ENCODE data around the gene EIF1AX. TPM values are rescaled to one million over a fixed set of nuclear protein-coding genes. Genes with fewer than 3 reads are reported as not detected.

Gene EIF1AX
- total and polyA plus RNA-seq, 10 donors: 23.0 to 75.9 (median 37.2) TPM

DNA sequence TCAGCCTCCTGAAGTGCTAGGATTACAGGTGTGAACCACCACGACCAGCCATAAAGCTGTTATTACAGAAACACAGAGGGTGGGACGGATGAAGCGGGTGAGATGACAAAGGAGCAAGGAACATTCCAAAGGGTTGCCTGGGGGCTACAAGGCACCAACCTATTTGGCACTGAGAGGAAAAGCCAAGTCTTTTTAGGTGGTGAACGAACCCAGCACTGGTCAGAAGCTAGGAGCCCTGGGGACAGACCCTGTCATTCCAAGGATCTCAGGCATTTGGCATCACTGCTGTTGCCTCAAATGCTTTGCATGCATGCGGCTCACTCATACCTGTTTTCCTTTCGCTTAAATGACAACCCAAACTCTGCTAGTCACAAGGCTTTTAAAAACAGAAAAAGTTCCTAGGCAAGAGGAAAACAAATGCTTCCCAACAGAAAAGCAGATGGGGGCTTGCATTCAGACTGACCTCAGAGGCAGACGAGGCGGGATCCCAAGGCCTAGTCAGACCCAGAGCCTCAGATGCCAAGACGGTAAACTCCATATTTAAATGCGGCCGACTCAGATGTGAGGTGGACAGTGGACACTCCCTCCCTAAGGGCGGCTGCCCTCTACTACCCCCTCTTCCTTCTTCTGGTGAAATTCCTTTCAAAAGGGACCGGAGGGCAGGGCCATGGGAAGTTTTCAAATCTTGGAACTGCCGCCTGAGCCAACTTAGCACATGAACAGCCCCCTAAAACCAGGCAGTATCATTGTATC, 29.4 kb downstream of the EIF1AX start:
- Histone ChIP-seq H3K36me3 (no peaks in the 10 kb centered on the region), H3K4me1 (peaks cover 0 to 15% (median 6%) of the 10 kb centered on the region in 6 donors), H3K4me3 (no peak overlapping the region), H3K27ac (no peak overlapping the region), H3K9me3 (no peaks in the 10 kb centered on the region), H3K27me3 (replicated peaks in 1 of 7) (peaks cover 0 to 21% (median 15%) of the 10 kb centered on the region in 7 donors)
- no peak for DNase-seq
- intact Hi-C loops (cut with DNase I; ENCODE audit: low total_unique reads): no loop called here
- TF ChIP-seq POLR2AphosphoS5 (IDR thresholded peaks at IDR 0.05): no peak
- TF ChIP-seq POLR2A (IDR thresholded peaks at IDR 0.05): no peak
- TF ChIP-seq, protein P1, sequence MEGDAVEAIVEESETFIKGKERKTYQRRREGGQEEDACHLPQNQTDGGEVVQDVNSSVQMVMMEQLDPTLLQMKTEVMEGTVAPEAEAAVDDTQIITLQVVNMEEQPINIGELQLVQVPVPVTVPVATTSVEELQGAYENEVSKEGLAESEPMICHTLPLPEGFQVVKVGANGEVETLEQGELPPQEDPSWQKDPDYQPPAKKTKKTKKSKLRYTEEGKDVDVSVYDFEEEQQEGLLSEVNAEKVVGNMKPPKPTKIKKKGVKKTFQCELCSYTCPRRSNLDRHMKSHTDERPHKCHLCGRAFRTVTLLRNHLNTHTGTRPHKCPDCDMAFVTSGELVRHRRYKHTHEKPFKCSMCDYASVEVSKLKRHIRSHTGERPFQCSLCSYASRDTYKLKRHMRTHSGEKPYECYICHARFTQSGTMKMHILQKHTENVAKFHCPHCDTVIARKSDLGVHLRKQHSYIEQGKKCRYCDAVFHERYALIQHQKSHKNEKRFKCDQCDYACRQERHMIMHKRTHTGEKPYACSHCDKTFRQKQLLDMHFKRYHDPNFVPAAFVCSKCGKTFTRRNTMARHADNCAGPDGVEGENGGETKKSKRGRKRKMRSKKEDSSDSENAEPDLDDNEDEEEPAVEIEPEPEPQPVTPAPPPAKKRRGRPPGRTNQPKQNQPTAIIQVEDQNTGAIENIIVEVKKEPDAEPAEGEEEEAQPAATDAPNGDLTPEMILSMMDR (IDR thresholded peaks at IDR 0.05 in 8 of 11, conservative IDR thresholded peaks at IDR 0.05 in 3 of 11): no peak
- WGBS, 5 donors: 83 to 92% (median 89%) methylated on average over 12 to 14 of the region's 14 CpGs

DNA sequence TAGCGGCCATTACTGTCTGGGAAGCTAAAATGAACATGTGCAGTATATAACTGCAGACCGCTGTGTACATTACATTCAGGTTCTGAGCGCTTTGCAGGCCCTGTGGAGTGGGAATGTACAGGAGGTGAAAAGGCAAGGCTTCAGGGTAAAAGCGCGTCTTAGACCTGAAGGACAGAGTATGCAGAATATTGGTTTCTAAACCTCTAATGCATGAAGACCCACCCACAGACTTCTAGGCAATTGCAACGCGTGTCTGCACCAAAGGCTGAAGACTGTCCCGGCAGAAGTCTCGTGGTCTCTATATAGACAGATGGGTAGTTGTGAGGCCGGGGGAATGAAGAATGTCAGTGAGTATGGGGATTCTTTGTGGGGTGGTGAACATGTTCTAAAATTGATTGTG, 30.4 kb downstream of the EIF1AX start:
- H3K4me3 ChIP-seq: no peak overlapping the region
- H3K27ac ChIP-seq: no peak overlapping the region
- 92 to 99% (median 93%) methylated on average over 8 to 10 of the region's 10 CpGs for WGBS, 5 donors
- H3K4me1 ChIP-seq: peaks cover 0 to 7% (median 3%) of the 10 kb centered on the region in 6 donors
- H3K9me3 ChIP-seq: no peaks in the 10 kb centered on the region
- TF ChIP-seq POLR2AphosphoS5 (IDR thresholded peaks at IDR 0.05): no peak
- no peak for TF ChIP-seq POLR2A (IDR thresholded peaks at IDR 0.05)
- TF ChIP-seq, protein P1 (IDR thresholded peaks at IDR 0.05 in 8 of 11, conservative IDR thresholded peaks at IDR 0.05 in 3 of 11): no peak
- intact Hi-C loops (cut with DNase I; ENCODE audit: low total_unique reads): no loop called here
- H3K36me3 ChIP-seq: no peaks in the 10 kb centered on the region
- no peak for DNase-seq
- peaks cover 0 to 12% (median 6%) of the 10 kb centered on the region in 7 donors for H3K27me3 ChIP-seq (replicated peaks in 1 of 7)

DNA sequence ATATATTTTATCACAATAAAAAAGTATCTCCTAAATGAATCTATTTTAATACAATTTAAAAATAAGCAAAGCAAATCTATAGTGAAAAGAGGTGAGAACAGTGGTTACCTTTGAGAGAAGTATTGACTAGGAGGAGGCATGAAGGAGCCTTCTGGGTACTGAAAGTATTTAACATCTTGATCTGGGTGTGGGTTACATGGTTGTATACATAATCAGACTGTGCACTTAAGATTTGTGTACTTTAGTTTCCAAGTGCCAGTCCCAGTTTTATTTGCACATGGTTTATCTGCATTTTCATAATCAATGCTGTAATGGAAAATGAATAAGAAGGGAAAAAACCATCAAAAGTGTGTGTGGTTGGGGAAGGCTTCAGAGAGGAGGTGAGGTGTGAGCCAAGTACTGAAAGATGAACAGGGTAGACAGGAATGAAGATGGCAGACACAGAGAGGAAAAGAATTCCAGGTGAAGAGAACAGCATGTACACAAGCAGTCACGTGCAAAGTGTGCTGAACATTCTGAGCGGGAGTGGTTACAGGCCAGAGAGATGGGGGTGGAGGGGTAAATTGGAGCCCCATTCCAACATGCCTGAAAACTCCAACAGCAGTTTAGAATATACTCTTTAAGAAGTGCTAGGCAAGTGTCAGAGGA, 39.6 kb downstream of the EIF1AX start:
- DNase-seq: no peak
- Histone ChIP-seq H3K27ac (no peak overlapping the region), H3K36me3 (no peaks in the 10 kb centered on the region), H3K27me3 (replicated peaks in 1 of 7) (peaks cover 0 to 4% (median 0%) of the 10 kb centered on the region in 7 donors), H3K4me3 (no peak overlapping the region), H3K9me3 (no peaks in the 10 kb centered on the region), H3K4me1 (no peaks in the 10 kb centered on the region)
- whole genome bisulfite sequencing, 5 donors: 86 to 100% (median 95%) methylated on average over 2 of the region's 2 CpGs
- intact Hi-C loops (cut with DNase I; ENCODE audit: low total_unique reads): no loop called here
- TF ChIP-seq POLR2AphosphoS5 (IDR thresholded peaks at IDR 0.05): no peak
- TF ChIP-seq, protein P1 (IDR thresholded peaks at IDR 0.05 in 8 of 11, conservative IDR thresholded peaks at IDR 0.05 in 3 of 11): no peak
- TF ChIP-seq POLR2A (IDR thresholded peaks at IDR 0.05): no peak

DNA sequence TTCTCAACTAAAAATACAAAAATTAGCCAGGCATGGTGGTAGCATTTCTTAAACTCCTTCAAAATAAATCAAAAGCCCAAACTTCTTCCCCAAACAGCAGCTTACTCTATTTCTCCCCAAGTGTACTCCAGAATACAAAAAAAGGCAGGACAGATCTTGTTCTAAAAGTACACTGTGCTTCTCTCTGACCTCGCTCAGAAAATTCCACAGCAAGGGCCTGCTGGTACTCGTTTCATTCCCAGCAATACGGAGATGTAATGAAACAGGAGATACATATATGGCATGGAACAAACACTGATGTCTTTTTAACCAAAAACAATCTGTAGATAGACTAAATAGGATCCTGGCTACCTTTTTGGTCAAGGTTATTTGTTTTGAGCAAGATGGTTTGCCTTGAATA, 50.1 kb downstream of the EIF1AX start:
- H3K9me3 ChIP-seq: no peaks in the 10 kb centered on the region
- intact Hi-C loops (cut with DNase I; ENCODE audit: low total_unique reads): no loop called here
- TF ChIP-seq POLR2A (IDR thresholded peaks at IDR 0.05) (no peak), POLR2AphosphoS5 (IDR thresholded peaks at IDR 0.05) (no peak)
- TF ChIP-seq, protein P1 (IDR thresholded peaks at IDR 0.05 in 8 of 11, conservative IDR thresholded peaks at IDR 0.05 in 3 of 11): no peak
- H3K4me3 ChIP-seq: no peak overlapping the region
- H3K36me3 ChIP-seq: no peaks in the 10 kb centered on the region
- H3K4me1 ChIP-seq: no peaks in the 10 kb centered on the region
- DNase-seq: no peak
- H3K27ac ChIP-seq: no peak overlapping the region
- WGBS, 5 donors: 75 to 93% (median 85%) methylated on average over 3 of the region's 3 CpGs
- H3K27me3 ChIP-seq (replicated peaks in 1 of 7): peaks cover 0 to 9% (median 0%) of the 10 kb centered on the region in 7 donors
